Endothelial cell (in vitro differentiated cells): ENCODE results near the gene EPG5. TPM values are rescaled to one million over a fixed set of nuclear protein-coding genes. Genes with fewer than 3 reads are reported as not detected.
"Not testable (repeated sequence)": the region's sequence is repeated elsewhere in the genome, so short reads cannot be mapped to it uniquely, and the experiment has no call there.

Source experiments
- DNase-seq: peaks from one replicate; pipeline ENCODE4 v3.0.0; 2021; ENCODE audit warnings: low spot score
- H3K27ac Mint-ChIP-seq: one replicate; pipeline ENCODE4 v1.8.0; 2021; ENCODE audit warnings: mixed read lengths, inconsistent platforms; ENCODE audit not compliant: unreplicated experiment
- H3K27me3 Mint-ChIP-seq: one replicate; pipeline ENCODE4 v1.8.0; 2021; ENCODE audit warnings: mild to moderate bottlenecking, moderate library complexity, mixed read lengths, inconsistent platforms; ENCODE audit not compliant: unreplicated experiment
- H3K36me3 Mint-ChIP-seq: one replicate; pipeline ENCODE4 v1.8.0; 2021; ENCODE audit warnings: mild to moderate bottlenecking, low read depth, mixed read lengths, inconsistent platforms; ENCODE audit not compliant: unreplicated experiment
- H3K4me1 Mint-ChIP-seq: one replicate; pipeline ENCODE4 v1.8.0; 2021; ENCODE audit warnings: mild to moderate bottlenecking, mixed read lengths, inconsistent platforms; ENCODE audit not compliant: unreplicated experiment
- H3K4me3 Mint-ChIP-seq: one replicate; pipeline ENCODE4 v1.8.0; 2021; ENCODE audit warnings: mild to moderate bottlenecking, mixed read lengths, inconsistent platforms; ENCODE audit not compliant: unreplicated experiment
- H3K9me3 Mint-ChIP-seq: one replicate; pipeline ENCODE4 v1.8.0; 2021; ENCODE audit warnings: mixed read lengths, inconsistent platforms; ENCODE audit not compliant: unreplicated experiment
- CTCF ChIP-seq: fragments of 200-600 bp; sonication (generic); IDR thresholded peaks from one replicate; pipeline ENCODE4 v1.5.0; 2021; ENCODE audit warnings: antibody characterized with exemption; ENCODE audit not compliant: unreplicated experiment
- total RNA-seq: library from RNA; stranded (reverse); fragmentation: NEBNext Ultra II Directional; extraction: Animal tissue kit (Norgen Biotek cat#: 25700); gene quantifications from one replicate; pipeline ENCODE4 v1.2.1, GENCODE V29; 2021; ENCODE audit not compliant: unreplicated experiment

EPG5 gene
- total RNA-seq, 1 donor from 2014 or later: 26.1 TPM

- Mint-ChIP-seq H3K4me1 (peaks cover 22% of the 10 kb centered on the region), H3K36me3 (peaks cover 6% of the 10 kb centered on the region), H3K27ac (no peak overlapping the region), H3K9me3 (peaks cover 5% of the 10 kb centered on the region), H3K4me3 (no peak overlapping the region), H3K27me3 (peaks cover 3% of the 10 kb centered on the region)
- no peak for DNase-seq
- no peak for TF ChIP-seq CTCF
Measured at GRCh38 chr18:45828917-45829811, 138.0 kb downstream of the EPG5 start.

GRCh38 chr18:45826716-45827115 lies 140.4 kb downstream of the EPG5 start:
- H3K4me1 Mint-ChIP-seq: peaks cover 22% of the 10 kb centered on the region
- H3K4me3 Mint-ChIP-seq, H3K9me3 Mint-ChIP-seq, H3K27me3 Mint-ChIP-seq, H3K36me3 Mint-ChIP-seq, DNase-seq, H3K27ac Mint-ChIP-seq: not testable (repeated sequence)

- H3K27me3 Mint-ChIP-seq: peaks cover 9% of the 10 kb centered on the region
- peaks cover 6% of the 10 kb centered on the region for H3K9me3 Mint-ChIP-seq
- no peak overlapping the region for H3K4me3 Mint-ChIP-seq
- peaks cover 22% of the 10 kb centered on the region for H3K4me1 Mint-ChIP-seq
- no peak for TF ChIP-seq CTCF
- DNase-seq: no peak
- peaks cover 6% of the 10 kb centered on the region for H3K36me3 Mint-ChIP-seq
- H3K27ac Mint-ChIP-seq: no peak overlapping the region
Measured at GRCh38 chr18:45826084-45826483, 141.0 kb downstream of the EPG5 start.

- no peak for TF ChIP-seq CTCF
- Mint-ChIP-seq H3K4me1 (peaks cover 22% of the 10 kb centered on the region), H3K36me3 (peaks cover 6% of the 10 kb centered on the region), H3K27me3 (peaks cover 9% of the 10 kb centered on the region), H3K27ac (peak within 1 kb of the TSS; percentile 15), H3K9me3 (peaks cover 6% of the 10 kb centered on the region), H3K4me3 (peak within 1 kb of the TSS; percentile 64)
- DNase-seq: no peak
Measured at GRCh38 chr18:45825258-45826044, 141.7 kb downstream of the EPG5 start, which contains the start of gene SIGLEC15. Gene SIGLEC15 (plus strand): TSS chr18:45825675. CDS start chr18:45825729, 54 bp downstream.

- TF ChIP-seq CTCF: no peak
- H3K36me3 Mint-ChIP-seq: peaks cover 6% of the 10 kb centered on the region
- H3K27ac Mint-ChIP-seq: no peak overlapping the region
- DNase-seq: no peak
- H3K4me1 Mint-ChIP-seq: peaks cover 10% of the 10 kb centered on the region
- H3K9me3 Mint-ChIP-seq: peaks cover 6% of the 10 kb centered on the region
- peaks cover 6% of the 10 kb centered on the region for H3K27me3 Mint-ChIP-seq
- no peak overlapping the region for H3K4me3 Mint-ChIP-seq
Measured at GRCh38 chr18:45821711-45822110, 145.4 kb downstream of the EPG5 start.
